ENCODE results near the gene CEP164. TPM values are rescaled to one million over a fixed set of nuclear protein-coding genes. Genes with fewer than 3 reads are reported as not detected.

The CEP164 gene
- total RNA-seq, 1 donor from 2014 or later = 30.7 TPM

DNA sequence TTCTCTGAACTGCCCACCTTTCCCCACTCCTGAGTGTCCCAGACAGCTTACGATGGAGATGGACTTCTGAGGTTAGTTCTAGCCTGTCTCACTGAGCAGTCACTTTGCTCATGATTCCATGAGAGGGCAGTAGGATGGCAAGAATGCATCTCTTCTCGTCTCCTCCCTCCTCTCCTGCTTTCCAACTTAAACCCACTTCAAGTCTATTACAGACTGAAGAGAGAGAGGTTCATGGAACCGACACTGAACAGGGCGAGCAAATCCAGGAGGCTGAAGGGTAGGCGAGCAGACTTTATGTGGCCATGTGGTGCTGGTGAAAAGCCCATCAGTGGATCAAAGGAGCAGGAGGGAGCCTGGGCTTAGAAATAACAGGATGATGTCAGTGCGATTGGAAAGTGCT lies 38.6 kb downstream of the CEP164 start:
- DNase-seq (ENCODE audit: low spot score) = no peak

DNA sequence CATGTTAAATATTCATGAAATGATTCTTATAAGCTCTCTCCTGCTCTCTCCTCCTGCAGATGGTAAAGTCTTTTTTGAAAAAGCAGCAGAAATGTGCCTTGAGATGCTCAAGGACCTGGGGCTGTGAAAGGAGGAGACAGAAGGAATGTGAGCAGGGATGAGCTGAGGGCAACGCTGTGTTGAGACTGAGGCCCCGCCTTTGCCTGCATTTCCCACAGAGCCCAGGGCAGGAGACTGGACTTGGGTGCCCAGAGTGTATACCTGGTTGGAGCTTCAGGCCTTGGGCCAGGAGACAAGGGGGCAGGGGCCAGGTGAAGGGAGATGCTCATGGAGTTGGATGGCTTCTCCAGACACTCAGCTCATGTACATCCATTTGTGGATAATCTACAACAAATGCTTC lies 39.2 kb downstream of the CEP164 start:
- DNase-seq (ENCODE audit: low spot score) = no peak

DNA sequence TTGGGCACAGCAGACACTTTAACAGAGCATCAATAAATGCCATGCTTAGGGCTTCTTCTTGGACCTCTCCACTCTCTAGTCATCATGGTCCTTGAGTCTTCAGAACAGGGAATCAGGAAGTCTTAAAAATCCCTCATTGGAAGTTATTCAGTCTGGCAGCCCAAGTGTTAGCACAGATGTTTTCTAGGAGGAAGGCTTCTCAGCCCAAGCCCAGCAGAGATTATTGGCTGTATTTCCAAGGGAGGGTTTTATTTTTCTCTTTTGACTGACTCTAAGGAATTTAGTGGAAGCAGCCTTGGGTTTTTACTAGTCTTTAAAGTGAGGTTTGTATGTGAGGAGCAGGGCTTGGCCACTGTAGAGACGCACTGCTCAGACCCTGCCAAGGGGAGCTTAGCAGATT lies 41.9 kb downstream of the CEP164 start:
- no peak for DNase-seq (ENCODE audit: low spot score)

DNA sequence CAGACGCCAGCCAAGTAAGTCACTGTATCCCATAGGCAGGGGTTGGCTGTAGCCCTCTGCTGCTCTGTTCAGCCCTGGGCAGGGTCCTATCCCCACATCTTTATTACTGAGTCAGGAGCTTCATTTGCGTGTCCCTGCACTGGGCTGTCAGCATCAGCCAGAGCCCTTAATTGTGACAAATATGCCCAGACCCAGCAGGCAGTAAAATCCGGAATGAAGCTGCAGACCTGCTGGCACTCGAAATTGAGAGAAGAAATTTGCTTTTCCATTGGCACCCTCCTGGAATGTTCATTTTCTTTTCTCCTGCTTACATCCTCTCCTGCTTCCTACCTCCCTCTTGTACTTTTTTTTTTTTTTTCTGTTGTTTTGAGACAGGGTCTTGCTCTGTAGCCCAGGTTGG lies 43.8 kb downstream of the CEP164 start:
- DNase-seq (ENCODE audit: low spot score) = no peak

DNA sequence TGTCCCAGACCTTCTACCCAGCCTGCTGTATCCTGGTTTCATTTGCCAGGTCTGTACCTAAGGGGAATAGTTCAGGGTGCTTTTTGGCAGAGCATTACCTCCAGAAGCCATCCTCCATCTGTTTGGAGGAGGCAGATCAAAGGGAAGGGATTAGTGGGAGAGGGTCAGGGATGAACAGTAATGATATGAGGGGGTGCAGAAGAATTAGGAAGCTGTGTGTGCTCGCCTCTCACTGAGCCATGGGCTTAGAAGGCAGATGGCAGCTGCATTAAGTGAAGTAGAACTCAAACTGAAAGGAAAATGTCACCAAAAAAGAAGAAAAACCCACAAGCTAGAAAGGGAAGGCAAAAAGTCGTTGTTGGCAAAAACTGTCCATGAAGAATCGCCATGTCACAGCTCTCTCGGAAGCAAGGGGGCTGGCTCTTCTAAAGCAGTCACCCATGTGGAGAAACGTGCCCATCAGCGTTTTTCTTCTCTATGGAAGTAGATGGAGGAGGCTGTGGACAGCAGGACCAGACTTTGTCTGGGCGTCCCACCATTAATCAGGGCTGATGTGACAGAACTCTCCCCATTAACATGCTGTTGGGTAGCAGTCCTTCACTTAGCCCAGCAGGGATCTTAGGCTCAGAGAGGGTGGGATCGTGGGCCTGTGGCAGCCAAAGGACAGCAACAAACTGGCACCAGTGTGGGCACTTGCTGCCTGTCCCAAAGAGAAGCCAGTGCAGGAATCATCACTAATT lies 46.8 kb downstream of the CEP164 start:
- no peak for DNase-seq (ENCODE audit: low spot score)

DNA sequence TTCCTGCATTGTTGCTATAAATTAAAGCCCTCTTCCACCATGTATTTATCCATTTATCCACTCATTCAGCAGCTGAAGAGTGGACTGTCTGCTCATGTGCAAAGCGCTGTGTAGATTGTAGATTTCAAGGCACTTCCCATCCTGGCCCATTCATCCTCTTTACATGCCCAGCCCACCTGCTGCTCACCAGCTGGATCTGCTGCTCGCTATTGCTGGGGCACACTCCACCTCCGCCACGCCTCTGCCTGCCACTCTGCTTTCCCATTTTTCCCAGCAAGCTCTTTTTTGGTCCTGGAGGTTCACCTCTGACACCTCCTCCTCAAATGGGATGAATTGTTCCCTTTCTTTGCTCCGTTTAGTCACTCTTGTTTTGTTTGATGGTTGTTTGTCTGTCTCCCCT lies 48.3 kb downstream of the CEP164 start:
- DNase-seq (ENCODE audit: low spot score) = no peak

DNA sequence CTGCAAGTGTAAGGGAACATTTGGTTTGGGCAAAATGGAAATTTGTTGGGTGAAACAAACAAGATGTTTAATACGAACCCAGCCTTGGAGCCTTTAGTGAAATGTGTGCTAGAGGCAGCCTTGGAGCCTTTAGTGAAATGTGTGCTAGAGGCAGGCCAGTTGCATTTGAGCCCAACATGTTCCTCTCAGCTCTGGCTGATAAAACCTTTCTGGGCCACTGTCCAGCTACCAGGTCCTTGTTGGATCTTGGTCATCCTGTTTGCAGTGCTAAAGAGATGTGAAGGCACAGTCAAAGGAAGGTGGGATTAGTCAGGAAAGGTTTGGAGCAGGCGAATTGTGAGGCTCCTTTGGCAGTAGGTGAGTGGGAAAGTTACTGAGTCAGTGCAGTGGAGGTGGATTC lies 48.9 kb downstream of the CEP164 start:
- no peak for DNase-seq (ENCODE audit: low spot score)

DNA sequence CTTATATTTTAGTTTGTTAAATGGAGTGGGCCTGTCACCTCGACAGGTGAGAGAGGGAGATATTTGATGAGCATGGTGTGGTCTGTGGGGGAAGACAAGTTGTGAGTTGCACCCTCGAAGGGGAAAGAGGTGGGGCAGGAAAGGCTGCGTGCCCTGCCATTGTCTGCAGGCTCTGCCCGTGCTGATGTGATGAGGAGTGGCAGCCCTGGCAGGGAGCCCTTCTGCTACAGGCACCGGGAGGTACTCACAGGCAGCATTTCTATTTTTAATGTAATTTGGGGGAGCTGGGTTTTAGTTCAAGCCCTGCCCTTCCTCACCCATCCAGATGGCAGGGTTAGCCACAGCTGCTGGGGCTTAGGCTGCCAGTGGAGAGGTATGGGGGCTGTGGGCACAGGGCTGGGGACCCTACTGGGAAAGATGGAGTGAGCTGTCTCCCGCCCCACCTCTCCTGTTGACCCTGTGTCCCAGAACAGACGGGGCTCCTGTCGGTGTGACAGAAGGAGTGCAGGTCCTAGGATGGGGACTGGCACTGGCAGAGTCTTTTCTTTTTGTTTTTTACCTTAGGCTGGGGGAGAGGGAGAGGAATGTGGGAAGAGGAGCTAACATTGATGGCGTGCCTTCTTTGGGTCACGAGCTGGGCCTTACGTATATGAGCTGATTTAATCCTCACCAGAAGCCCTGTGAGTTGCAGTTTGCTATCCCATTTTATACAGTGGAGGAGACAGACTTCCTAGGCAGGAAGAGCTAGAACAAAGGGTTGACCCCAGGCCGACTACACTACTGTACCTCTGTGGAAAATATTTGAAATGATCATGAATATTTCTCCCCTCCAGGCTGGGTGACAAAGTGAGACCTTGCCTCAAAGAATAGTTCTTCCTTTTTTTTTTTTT lies 51.6 kb downstream of the CEP164 start:
- no peak for DNase-seq (ENCODE audit: low spot score)

DNA sequence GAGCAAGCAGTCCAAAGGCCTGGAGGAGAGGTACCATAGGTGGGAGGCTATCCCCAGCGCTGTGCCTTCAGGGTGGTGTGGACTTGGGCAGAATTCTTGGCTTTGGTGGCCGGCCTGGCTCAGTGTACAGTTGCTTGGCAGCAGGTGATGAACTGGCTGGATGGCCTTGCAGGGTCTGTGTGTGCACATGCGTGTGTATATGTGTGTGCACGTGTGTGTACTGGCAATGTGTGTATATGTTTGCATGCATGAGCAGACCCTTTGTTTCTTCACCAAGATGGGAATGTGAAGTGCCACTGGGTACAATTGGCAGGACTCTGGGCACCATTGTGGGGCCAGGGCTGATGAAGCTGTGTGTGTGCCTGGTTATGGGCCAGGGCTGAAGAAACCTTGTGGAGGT lies 53.0 kb downstream of the CEP164 start:
- DNase-seq (ENCODE audit: low spot score) = no peak

DNA sequence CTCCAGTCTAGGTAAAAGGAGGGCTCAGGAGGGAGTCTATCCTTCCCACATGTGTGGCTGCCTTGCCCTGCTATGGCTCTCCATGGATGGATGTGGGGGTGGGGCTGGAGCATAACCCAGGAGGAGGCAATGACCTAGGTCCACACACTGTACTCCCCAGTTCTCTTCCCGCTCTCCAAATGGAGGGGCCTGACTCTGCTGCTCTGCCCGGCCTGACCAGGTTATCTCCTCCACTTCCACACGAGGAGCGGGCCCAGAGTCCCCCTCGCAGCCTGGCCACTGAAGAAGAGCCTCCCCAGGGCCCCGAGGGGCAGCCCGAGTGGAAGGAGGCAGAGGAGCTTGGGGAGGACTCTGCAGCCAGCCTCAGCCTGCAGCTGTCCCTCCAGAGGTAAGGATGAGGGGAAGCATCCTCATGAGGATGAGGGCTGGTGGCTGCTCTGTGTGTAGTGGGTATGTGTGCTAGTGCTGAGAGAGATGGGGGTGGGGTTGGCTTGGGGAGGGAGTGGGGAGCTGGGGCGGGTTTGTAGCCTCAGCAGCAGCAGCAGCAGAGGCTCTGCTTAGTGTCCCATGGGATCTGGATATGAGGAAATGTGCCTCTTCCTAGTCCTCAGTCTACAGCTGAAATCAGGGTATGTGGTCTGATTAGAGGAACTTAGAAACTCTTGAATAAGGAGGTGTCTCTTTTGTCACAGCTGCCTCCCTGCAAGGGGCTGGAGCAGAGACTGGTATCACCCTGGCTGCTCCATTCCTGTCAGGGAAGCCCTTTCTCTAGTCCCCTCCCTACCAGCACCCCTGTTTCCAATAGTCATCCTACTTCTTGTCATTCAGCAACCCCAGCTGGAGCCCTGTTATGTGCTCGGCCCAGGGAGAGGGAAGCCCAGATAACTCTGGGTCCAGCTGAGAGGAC lies 54.1 kb downstream of the CEP164 start:
- no peak for DNase-seq (ENCODE audit: low spot score)

DNA sequence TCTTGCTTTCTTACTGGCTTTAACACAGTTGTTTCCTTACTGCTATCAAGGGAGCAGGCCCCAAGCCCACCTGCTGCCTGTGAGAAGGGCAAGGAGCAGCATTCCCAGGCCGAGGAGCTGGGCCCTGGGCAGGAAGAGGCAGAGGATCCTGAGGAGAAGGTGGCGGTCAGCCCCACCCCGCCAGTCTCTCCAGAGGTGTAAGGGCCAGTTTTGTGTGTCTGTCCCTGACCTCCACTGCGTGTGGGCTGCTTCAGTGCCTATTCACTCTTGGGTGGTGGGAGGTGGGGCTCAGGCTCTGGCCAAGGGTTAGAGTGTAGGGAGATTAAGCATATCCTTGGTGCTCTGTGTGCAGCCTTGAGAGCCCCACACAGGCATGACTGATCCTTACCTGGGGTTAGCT lies 55.1 kb downstream of the CEP164 start:
- no peak for DNase-seq (ENCODE audit: low spot score)

DNA sequence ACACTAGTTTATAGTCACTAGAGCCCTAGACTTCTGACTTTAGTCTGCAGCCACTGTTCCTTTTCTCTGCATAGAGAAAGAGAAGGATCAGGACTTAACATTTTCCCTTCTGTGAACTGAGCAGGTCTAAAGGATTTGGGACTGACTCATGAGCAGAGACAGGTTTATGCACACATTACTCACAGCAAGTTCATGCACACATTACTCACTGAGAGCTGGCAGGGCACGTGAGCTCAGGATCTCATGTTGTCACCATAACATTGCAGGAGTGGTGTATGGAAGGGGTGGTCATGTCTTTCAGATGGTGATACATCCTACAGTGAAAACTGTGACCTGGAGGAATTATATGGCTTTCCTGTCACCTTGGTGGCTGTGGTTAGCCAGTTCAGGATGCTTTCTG lies 56.4 kb downstream of the CEP164 start:
- DNase-seq (ENCODE audit: low spot score) = no peak

DNA sequence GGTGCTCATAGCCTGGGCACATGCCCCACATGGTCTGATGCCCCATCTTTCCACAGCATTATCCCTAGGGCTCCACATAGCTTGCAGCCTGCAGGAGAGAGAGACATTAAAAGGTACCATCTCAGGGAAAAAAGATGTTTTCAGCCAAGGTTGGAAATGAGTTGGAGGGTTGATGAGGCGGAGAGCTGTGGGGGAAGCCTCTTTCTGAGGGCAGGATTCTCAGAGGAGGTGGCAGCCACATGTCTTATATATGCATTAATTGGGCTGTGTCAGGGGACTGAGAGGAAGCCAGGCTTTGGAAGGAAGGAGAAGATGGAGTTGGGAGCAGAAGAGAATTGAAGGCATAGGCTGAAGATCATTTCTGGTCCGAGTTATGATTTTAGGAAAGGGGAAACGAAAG lies 57.8 kb downstream of the CEP164 start:
- no peak for DNase-seq (ENCODE audit: low spot score)

DNA sequence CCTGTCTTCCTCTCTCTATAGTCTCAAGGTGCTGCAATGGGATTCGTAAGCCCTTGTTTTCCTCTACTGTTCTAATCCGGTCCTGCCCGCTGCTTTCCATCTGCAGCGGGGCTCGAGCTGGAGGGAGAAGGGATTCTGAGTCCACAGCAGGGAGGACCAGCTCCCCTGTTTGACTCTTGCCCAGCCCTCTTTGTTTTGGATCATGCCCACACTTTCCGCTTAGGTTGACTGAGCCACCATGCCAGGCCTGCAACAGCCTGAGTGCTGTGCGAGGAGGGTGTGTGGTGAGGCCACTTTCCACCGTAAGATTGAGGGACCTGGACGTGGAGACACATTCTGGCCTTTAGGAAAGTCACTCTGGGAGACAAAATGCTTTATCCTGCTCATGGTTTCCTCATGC lies 58.3 kb downstream of the CEP164 start:
- no peak for DNase-seq (ENCODE audit: low spot score)

DNA sequence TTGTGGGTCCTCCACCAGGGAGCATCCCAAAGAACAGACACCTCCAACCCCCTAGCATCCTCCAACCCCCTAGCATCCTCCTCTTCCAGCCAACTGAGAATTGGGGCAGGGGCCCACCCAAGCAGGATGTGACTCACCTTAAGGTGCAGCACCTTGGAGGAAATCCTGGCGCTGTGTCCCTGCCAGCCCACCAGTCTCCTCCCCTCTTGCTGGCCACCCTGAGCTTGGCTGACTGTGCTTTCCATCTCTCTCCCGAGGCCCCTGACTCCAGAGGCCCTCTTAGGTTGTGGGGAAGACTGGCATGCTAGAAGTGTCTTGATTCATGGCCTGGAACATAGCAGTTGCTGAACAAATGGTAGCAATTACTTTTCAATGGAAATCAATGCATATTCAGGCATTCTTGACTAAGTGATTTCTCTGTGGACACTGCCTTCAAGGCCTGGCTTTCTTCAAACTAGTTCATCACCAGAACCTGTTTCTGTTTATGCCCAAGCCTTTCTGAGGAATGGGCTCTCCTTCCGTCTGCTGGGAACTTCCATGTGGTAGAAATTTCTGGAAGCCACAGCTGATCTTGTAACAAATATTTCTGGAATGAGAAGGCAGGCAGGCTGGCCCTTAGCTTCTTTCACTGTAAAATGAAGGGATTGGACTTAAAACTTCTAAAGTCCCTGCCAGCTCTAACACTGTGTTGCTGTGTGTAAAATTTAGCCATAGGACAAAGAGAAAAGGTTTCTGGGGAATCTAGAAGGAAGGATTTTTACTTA lies 60.5 kb downstream of the CEP164 start:
- DNase-seq (ENCODE audit: low spot score) = no peak

DNA sequence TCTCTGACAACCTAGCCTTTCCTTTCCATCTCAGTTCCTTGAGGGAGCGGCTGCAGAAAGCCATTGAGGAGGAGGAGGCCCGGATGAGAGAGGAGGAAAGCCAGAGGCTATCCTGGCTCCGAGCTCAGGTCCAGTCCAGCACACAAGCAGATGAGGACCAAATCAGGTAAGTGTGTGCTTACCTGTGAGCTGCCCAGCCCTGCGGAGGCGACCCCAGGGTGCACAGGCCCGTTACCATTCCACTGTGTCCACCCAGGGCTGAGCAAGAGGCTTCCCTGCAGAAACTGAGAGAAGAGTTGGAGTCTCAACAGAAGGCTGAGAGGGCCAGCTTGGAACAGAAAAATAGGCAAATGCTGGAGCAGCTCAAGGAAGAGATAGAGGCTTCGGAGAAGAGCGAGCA lies 63.1 kb downstream of the CEP164 start:
- DNase-seq (ENCODE audit: low spot score) = no peak

DNA sequence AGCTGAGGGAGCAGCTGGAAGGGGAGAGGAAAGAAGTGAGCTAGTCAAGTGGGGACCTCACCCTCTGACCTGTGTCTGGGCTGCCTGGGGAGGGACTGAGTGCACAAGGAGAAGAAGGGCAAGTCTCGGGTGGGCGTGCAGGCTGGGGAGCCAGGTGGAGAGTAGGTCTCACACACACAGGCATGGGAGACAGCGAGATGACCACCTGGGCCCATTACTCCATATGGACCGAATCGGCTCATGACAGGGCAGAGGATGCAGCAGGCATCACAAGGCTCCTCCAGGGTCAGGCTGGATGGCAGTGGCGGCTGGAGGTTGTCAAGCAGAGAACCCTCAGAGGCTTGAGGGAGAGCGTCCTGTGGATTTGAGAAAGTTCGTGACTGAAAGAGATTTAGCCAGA lies 63.5 kb downstream of the CEP164 start:
- DNase-seq (ENCODE audit: low spot score) = no peak

DNA sequence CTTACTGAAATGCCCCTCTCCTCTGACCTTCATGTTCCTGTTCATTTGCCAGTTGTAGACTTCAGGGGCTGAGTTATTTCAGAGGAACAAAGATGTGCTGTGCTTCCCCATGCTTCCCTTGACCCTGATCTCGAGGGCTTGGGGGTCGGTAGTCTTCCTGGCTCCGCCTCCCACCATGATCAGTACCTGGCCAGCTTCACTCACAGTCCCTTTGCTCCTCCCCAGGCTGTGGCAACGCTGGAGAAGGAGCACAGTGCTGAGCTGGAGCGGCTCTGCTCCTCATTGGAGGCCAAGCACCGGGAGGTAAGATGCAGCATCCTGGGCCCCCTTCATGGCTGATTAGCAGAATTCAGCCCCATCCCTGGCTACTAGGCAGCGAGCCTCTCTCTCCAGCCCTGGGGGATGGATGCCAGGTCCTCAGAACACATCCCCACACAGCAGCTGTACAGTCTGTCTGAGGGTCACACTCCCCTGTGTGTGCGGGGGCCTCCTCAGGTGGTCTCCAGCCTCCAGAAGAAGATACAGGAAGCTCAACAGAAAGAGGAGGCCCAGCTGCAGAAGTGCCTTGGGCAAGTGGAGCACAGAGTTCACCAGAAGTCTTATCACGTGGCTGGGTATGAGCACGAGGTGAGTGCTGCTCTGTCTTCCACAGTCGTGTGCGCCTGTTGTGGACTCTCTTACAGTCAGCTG lies 64.5 kb downstream of the CEP164 start:
- no peak for DNase-seq (ENCODE audit: low spot score)

DNA sequence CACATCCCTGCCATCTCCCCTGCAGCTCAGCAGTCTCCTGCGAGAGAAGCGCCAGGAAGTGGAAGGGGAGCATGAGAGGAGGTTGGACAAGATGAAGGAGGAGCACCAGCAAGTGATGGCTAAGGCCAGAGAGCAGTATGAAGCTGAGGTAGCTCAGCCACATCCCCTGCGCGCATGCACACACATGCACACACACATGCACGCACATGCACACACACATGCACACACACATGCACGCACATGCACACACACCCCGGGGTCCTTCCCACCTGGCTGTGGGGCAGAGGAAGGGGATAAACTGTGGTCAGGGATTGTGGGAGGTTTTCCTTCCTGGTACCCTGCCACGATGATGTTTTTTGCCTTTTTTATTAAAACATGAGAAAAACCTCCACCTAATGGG lies 65.3 kb downstream of the CEP164 start:
- DNase-seq (ENCODE audit: low spot score) = no peak

DNA sequence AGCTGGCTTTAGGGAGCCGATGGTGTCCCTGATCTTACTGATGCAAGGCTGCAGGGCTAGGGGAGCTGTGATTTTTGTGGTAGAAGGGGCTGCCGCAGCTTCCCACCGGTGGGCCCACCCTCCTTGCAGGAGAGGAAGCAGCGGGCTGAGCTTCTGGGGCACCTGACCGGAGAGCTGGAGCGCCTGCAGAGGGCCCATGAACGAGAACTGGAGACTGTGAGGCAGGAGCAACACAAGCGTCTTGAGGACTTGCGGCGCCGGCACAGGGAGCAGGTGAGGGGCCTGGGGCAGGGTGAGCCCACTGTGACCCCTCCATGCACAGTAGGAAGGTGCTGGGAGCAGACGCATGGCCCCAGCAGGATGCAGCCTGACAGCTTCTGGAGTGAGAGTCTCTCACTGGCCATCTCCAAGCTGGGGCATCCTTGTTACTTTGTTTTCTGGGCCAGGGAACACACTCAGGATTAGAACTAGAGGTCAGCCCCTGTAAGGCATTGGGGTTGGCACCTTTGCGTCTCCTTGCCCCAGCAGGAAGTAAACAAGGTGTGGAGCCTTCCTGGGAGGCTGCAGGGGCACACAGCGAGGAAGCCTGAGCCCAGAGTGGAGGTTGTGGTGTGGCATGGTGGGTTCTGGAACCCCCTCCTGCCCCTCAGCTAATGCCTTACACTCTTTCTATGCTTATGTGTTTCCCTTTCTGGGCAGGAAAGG lies 66.7 kb downstream of the CEP164 start:
- no peak for DNase-seq (ENCODE audit: low spot score)

All from mucosa of gallbladder (tissue), 1 donor.